GM12878 (cell line): ENCODE data around the gene LIN28B.

Experiments used
- POLR2A ChIP-seq: IDR thresholded peaks from 2 replicates; pipeline ENCODE4 v1.6.1; 2011; ENCODE audit warnings: low read depth, mild to moderate bottlenecking, low read length
- SIN3A ChIP-seq: IDR thresholded peaks from 2 replicates; pipeline ENCODE4 v1.6.1; 2012; ENCODE audit warnings: low read depth, low read length, improper control_type of control experiment
- USF1 ChIP-seq: IDR thresholded peaks from 2 replicates; pipeline ENCODE4 v1.6.1; 2011; ENCODE audit warnings: borderline replicate concordance, low read depth, mild to moderate bottlenecking, moderate library complexity, mixed read lengths, low read length; ENCODE audit not compliant: insufficient read depth; ENCODE audit errors: extremely low read length

GRCh38 chr6:104943781-104944180 lies 13.1 kb upstream of the LIN28B start:
- TF ChIP-seq SIN3A (no peak), USF1 (no peak), POLR2A (no peak)
